B cell (primary cell): ENCODE results near the gene ADARB2. TPM values are rescaled to one million over a fixed set of nuclear protein-coding genes. Genes with fewer than 3 reads are reported as not detected.

ENCODE experiments used
- ATAC-seq: fragments of 200-7000 bp; cut with Tn5 transposase; one replicate; pipeline ENCODE4 v1.10.0; 2021; ENCODE audit warnings: low read depth, mild to moderate bottlenecking, moderate number of reproducible peaks, moderate library complexity
- CTCF ChIA-PET: fragments of 350-600 bp; sonication (Branson Sonifier 250); formaldehyde crosslinking; loops from one replicate; lab custom pipeline; 2021; ENCODE audit warnings: antibody characterized with exemption, inconsistent platforms; lab: Charles Lee
- POLR2A ChIA-PET: fragments of 350-600 bp; sonication (Branson Sonifier 250); formaldehyde crosslinking; loops from one replicate; lab custom pipeline; 2021; ENCODE audit warnings: antibody characterized with exemption; lab: Charles Lee
- DNase-seq: peaks from one replicate; pipeline ENCODE4 v3.0.0; 2013
- H2AFZ ChIP-seq: 2 replicates; pipeline ENCODE4 v1.6.1; 2012; ENCODE audit warnings: mild to moderate bottlenecking, low read depth, low read length; ENCODE audit not compliant: insufficient read depth, poor library complexity, severe bottlenecking
- H3K27ac ChIP-seq, 2 donors: 1 replicate in 1 of 2; 2 replicates in 1 of 2; pipeline ENCODE4 v1.5.1; 2012 to 2013; ENCODE audit warnings: low read length in 2 of 2, mild to moderate bottlenecking in 2 of 2, moderate library complexity in 1 of 2
- H3K27me3 ChIP-seq, 4 experiments: fragments of 200-600 bp in 1 of 4; sonication (generic) in 1 of 4; replicated peaks in 1 of 4; 1 replicate in 2 of 4; 2 replicates in 2 of 4; pipeline versions ENCODE4 v1.6.1 to v1.7.0; 2013 to 2016; ENCODE audit warnings: low read length in 3 of 4, mild to moderate bottlenecking in 2 of 4, mixed read lengths in 1 of 4, moderate library complexity in 1 of 4; ENCODE audit not compliant: insufficient read depth in 4 of 4, control insufficient read depth in 3 of 4; ENCODE audit errors: control extremely low read depth in 1 of 4
- H3K36me3 ChIP-seq, 2 experiments: replicated peaks in 1 of 2; 1 replicate in 1 of 2; 2 replicates in 1 of 2; pipeline versions ENCODE4 v1.6.1 to v1.7.1; 2013; ENCODE audit warnings: low read length in 1 of 2; ENCODE audit not compliant: insufficient read depth in 2 of 2, control insufficient read depth in 1 of 2; ENCODE audit errors: control extremely low read depth in 1 of 2, extremely low read depth in 1 of 2
- H3K4me1 ChIP-seq, 2 donors: fragments of 200-600 bp in 1 of 2; sonication (generic) in 1 of 2; 1 replicate in 1 of 2; 2 replicates in 1 of 2; pipeline versions ENCODE4 v1.5.1 to v1.6.1; 2013 to 2017; ENCODE audit warnings: low read length in 2 of 2; ENCODE audit not compliant: control insufficient read depth in 2 of 2, insufficient read depth in 2 of 2
- H3K4me2 ChIP-seq: replicated peaks from 2 replicates; pipeline ENCODE3; 2012; ENCODE audit warnings: mild to moderate bottlenecking, low read depth, low read length; ENCODE audit not compliant: poor library complexity, severe bottlenecking
- H3K4me3 ChIP-seq, 5 experiments: fragments of 200-600 bp in 1 of 5; sonication (generic) in 1 of 5; 1 replicate in 3 of 5; 2 replicates in 2 of 5; pipeline versions ENCODE4 v1.5.1 to v1.7.0; 2011 to 2016; ENCODE audit warnings: low read length in 4 of 5, mild to moderate bottlenecking in 4 of 5, low read depth in 2 of 5, control low read depth in 1 of 5, moderate library complexity in 1 of 5; ENCODE audit not compliant: insufficient read depth in 1 of 5; ENCODE audit errors: control extremely low read depth in 1 of 5, extremely low read depth in 1 of 5
- H3K79me2 ChIP-seq: fragments of 200-600 bp; sonication (generic); one replicate; pipeline ENCODE4 v1.6.0; 2016; ENCODE audit warnings: low read length; ENCODE audit not compliant: control insufficient read depth, insufficient read depth
- H3K9ac ChIP-seq: fragments of 200-600 bp; sonication (generic); 2 replicates; pipeline ENCODE4 v1.6.1; 2017; ENCODE audit warnings: mild to moderate bottlenecking, low read length, moderate library complexity
- H3K9me3 ChIP-seq, 3 donors: one replicate each; pipeline versions ENCODE4 v1.6.1 to v1.7.1; 2013; ENCODE audit warnings: low read length in 2 of 3; ENCODE audit not compliant: control insufficient read depth in 2 of 3, insufficient read depth in 1 of 3; ENCODE audit errors: control extremely low read depth in 1 of 3
- H4K20me1 ChIP-seq: 2 replicates; pipeline ENCODE4 v1.6.0; 2012; ENCODE audit warnings: mild to moderate bottlenecking, low read length; ENCODE audit not compliant: insufficient read depth, control insufficient read depth, poor library complexity, severe bottlenecking
- H3K27ac Mint-ChIP-seq: one replicate; pipeline ENCODE4 v1.8.0; 2021; ENCODE audit warnings: mixed read lengths
- H3K27me3 Mint-ChIP-seq: one replicate; pipeline ENCODE4 v1.8.0; 2021; ENCODE audit warnings: mixed read lengths
- H3K4me1 Mint-ChIP-seq: one replicate; pipeline ENCODE4 v1.8.0; 2021; ENCODE audit warnings: mixed read lengths
- H3K4me3 Mint-ChIP-seq: one replicate; pipeline ENCODE4 v1.8.0; 2021; ENCODE audit warnings: mixed read lengths
- H3K9me3 Mint-ChIP-seq: one replicate; pipeline ENCODE4 v1.8.0; 2022; ENCODE audit warnings: mixed read lengths; ENCODE audit not compliant: insufficient read depth
- CTCF ChIP-seq: fragments of 200-600 bp; IDR thresholded peaks from one replicate; pipeline ENCODE4 v1.8.0; 2022; ENCODE audit warnings: antibody characterized with exemption, mild to moderate bottlenecking
- EZH2 ChIP-seq: IDR thresholded peaks from 2 replicates; pipeline ENCODE4 v1.6.1; 2012; ENCODE audit warnings: borderline replicate concordance, low read depth, mild to moderate bottlenecking, moderate library complexity, low read length; ENCODE audit not compliant: insufficient read depth, poor library complexity, severe bottlenecking
- WGBS: methylation state at CpG from one replicate; pipeline ENCODE4 v1.1.5; 2013; ENCODE audit warnings: missing lambda C conversion rate; ENCODE audit not compliant: insufficient coverage; 5-methylcytosine and 5-hydroxymethylcytosine counted together
- intact Hi-C: fragments of 100-400 bp; cut with micrococcal nuclease; formaldehyde crosslinking; loops from one replicate; pipeline ENCODE4 v1.10.0; 2022
- polyA plus RNA-seq: library from polyadenylated mRNA; depleted of rRNA; stranded (reverse); fragments of >200 nt; gene quantifications from 2 replicates; pipeline ENCODE4 v1.2.3, GENCODE V29; 2012
- total RNA-seq, 2 donors: library from RNA; stranded (reverse); fragments of 120-200 nt in 1 of 2; gene quantifications; 1 replicate in 1 of 2; 2 replicates in 1 of 2; pipeline versions ENCODE4 v1.2.3 to v1.2.4, GENCODE V29; 2013 to 2022

ADARB2 gene
- total and polyA plus RNA-seq, 2 donors (not counting 1 experiment from before 2014, with no cell fraction given) = 0.13 to 0.96 TPM

DNA sequence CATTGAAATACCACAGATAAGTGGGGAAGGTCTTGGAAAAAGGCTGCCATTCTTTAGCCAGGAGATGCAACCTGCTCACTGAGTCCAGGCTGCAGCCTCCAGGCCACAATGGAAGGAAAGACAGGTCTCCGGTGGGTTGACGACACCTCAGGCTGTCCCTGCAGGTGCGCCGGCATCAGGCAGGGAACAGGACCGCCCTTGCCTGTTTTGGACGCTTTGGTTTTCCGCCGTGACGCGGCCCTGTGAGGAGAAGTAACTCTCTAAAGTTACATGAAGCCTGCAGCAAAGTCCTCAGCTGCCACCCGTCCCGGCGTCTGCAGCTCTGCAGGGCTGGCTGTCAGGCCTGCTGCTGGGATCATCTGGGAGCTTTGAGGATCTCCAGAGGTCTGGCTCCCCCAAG lies 534.1 kb downstream of the ADARB2 start:
- Histone ChIP-seq H3K9me3 (no peaks in the 10 kb centered on the region), H3K27me3 (no peaks in the 10 kb centered on the region), H3K4me1 (no peaks in the 10 kb centered on the region), H3K27ac (no peak overlapping the region), H3K9ac (no peak overlapping the region), H2AFZ (no peak overlapping the region), H3K4me3 (no peak overlapping the region), H4K20me1 (no peaks in the 10 kb centered on the region), H3K79me2 (no peaks in the 10 kb centered on the region), H3K4me2 (no peak overlapping the region), H3K36me3 (no peaks in the 10 kb centered on the region)
- 90% methylated on average over 13 of the region's 13 CpGs for WGBS
- DNase-seq = no peak
- CTCF ChIA-PET = no interaction called here
- ATAC-seq = no peak
- intact Hi-C loops = no loop called here
- H3K27ac Mint-ChIP-seq = no peak overlapping the region
- no peak for TF ChIP-seq EZH2
- no peak for TF ChIP-seq CTCF
- POLR2A ChIA-PET = no interaction called here
- H3K4me1 Mint-ChIP-seq = no peaks in the 10 kb centered on the region
- peaks cover 2% of the 10 kb centered on the region for H3K27me3 Mint-ChIP-seq
- no peaks in the 10 kb centered on the region for H3K9me3 Mint-ChIP-seq
- H3K4me3 Mint-ChIP-seq = no peak overlapping the region

DNA sequence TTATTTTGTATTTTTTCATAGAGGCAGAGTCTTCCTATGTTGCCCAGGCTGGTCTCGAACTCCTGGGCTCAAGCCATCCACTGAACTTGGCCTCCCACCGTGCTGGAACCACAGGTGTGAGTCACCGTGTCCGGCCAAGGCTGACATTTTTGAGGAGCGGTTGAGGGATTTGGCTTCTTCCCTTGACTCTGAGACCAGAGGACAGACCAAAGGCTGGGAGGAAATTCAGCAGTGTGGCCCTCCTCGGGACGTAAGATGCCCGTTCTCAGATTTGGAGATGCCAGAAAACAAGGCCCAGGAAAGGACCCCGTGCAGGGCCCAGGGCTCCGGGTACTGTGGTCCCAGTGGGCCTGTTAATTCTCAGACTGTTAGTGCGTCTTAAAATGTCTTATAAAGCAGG lies 535.0 kb downstream of the ADARB2 start:
- DNase-seq (no peak), ATAC-seq (no peak)
- Histone ChIP-seq H3K4me1 (no peaks in the 10 kb centered on the region), H3K9ac (no peak overlapping the region), H2AFZ (no peak overlapping the region), H3K9me3 (no peaks in the 10 kb centered on the region), H3K27ac (no peak overlapping the region), H3K27me3 (no peaks in the 10 kb centered on the region), H3K79me2 (no peaks in the 10 kb centered on the region), H3K4me2 (no peak overlapping the region), H3K4me3 (no peak overlapping the region), H4K20me1 (no peaks in the 10 kb centered on the region), H3K36me3 (no peaks in the 10 kb centered on the region)
- peaks cover 5% of the 10 kb centered on the region for H3K27me3 Mint-ChIP-seq
- H3K9me3 Mint-ChIP-seq = no peaks in the 10 kb centered on the region
- ChIA-PET POLR2A (no interaction called here), CTCF (no interaction called here)
- intact Hi-C loops = no loop called here
- TF ChIP-seq CTCF (no peak), EZH2 (no peak)
- 88% methylated on average over 10 of the region's 11 CpGs for WGBS
- no peak overlapping the region for H3K4me3 Mint-ChIP-seq
- no peak overlapping the region for H3K27ac Mint-ChIP-seq
- no peaks in the 10 kb centered on the region for H3K4me1 Mint-ChIP-seq
